Progenitor cell of endocrine pancreas (in vitro differentiated cells): ENCODE results near the gene SIGLEC9. TPM values are rescaled to one million over a fixed set of nuclear protein-coding genes. Genes with fewer than 3 reads are reported as not detected.
"Not testable (repeated sequence)": the region's sequence is repeated elsewhere in the genome, so short reads cannot be mapped to it uniquely, and the experiment has no call there.

Experiments
- DNase-seq: peaks from one replicate; pipeline ENCODE4 v3.0.0; 2021; ENCODE audit warnings: low spot score; ENCODE audit not compliant: unreplicated experiment
- H3K27ac Mint-ChIP-seq: 2 replicates; pipeline ENCODE4 v1.8.0; 2021; ENCODE audit warnings: mild to moderate bottlenecking, moderate library complexity, mixed read lengths
- H3K27me3 Mint-ChIP-seq: 2 replicates; pipeline ENCODE4 v1.8.0; 2021; ENCODE audit warnings: mixed read lengths
- H3K36me3 Mint-ChIP-seq: 2 replicates; pipeline ENCODE4 v1.8.0; 2022; ENCODE audit warnings: mixed read lengths; ENCODE audit not compliant: insufficient read depth
- H3K4me1 Mint-ChIP-seq: 2 replicates; pipeline ENCODE4 v1.8.0; 2021; ENCODE audit warnings: low read depth, mixed read lengths
- H3K4me3 Mint-ChIP-seq: 2 replicates; pipeline ENCODE4 v1.8.0; 2021; ENCODE audit warnings: low read depth, mild to moderate bottlenecking, moderate library complexity, mixed read lengths
- H3K9me3 Mint-ChIP-seq: 2 replicates; pipeline ENCODE4 v1.8.0; 2021; ENCODE audit warnings: low read depth, mixed read lengths
- total RNA-seq: library from RNA; stranded (reverse); gene quantifications from 2 replicates; pipeline ENCODE4 v1.2.1, GENCODE V29; 2021
- TF ChIP-seq, protein P1 (sequence below): fragments of 200-600 bp; sonication (generic); IDR thresholded peaks from one replicate; pipeline ENCODE4 v1.5.0; 2021; ENCODE audit warnings: antibody characterized with exemption, mild to moderate bottlenecking; ENCODE audit not compliant: unreplicated experiment

SIGLEC9 gene
- total RNA-seq, 1 donor from 2014 or later = not detected

DNA sequence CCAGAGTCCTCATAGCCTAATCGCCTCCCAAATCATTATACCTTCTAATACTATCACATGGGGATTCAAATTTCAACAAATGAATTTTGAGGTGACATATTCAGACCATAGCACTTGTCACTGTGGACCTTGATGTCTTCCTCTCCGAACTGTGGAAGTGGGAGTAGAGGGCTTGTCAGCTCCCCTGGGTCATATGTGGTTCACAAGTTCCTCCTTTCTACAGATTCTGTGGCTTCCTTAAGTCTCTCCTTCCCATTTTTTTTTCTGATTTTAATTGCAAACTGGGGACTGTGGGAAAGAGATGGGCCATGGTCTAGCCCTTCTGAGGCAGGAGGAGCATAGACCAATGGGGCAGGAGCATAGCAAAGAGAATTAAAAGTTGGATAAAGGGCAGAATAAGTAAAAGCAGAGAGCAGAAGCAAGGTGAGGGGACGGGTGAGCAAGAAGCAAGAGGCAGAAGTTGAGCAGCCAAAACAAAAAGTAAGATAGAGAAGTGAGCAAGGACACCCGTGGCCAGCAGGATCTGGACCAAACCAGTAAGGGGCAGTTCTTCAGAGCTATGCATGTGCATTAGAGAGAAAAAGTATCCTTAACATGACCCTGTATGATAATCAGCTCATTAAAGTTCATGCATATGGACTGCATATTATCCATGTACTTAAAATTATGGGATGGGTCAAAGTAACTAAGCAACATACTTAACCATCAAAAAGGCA is 14.8 kb downstream of the SIGLEC9 start:
- Mint-ChIP-seq H3K4me3 (no peak overlapping the region), H3K27ac (no peak overlapping the region), H3K9me3 (no peaks in the 10 kb centered on the region), H3K27me3 (peaks cover 27% of the 10 kb centered on the region), H3K36me3 (no peaks in the 10 kb centered on the region), H3K4me1 (no peaks in the 10 kb centered on the region)
- DNase-seq = no peak
- TF ChIP-seq, protein P1, sequence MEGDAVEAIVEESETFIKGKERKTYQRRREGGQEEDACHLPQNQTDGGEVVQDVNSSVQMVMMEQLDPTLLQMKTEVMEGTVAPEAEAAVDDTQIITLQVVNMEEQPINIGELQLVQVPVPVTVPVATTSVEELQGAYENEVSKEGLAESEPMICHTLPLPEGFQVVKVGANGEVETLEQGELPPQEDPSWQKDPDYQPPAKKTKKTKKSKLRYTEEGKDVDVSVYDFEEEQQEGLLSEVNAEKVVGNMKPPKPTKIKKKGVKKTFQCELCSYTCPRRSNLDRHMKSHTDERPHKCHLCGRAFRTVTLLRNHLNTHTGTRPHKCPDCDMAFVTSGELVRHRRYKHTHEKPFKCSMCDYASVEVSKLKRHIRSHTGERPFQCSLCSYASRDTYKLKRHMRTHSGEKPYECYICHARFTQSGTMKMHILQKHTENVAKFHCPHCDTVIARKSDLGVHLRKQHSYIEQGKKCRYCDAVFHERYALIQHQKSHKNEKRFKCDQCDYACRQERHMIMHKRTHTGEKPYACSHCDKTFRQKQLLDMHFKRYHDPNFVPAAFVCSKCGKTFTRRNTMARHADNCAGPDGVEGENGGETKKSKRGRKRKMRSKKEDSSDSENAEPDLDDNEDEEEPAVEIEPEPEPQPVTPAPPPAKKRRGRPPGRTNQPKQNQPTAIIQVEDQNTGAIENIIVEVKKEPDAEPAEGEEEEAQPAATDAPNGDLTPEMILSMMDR = no peak

DNA sequence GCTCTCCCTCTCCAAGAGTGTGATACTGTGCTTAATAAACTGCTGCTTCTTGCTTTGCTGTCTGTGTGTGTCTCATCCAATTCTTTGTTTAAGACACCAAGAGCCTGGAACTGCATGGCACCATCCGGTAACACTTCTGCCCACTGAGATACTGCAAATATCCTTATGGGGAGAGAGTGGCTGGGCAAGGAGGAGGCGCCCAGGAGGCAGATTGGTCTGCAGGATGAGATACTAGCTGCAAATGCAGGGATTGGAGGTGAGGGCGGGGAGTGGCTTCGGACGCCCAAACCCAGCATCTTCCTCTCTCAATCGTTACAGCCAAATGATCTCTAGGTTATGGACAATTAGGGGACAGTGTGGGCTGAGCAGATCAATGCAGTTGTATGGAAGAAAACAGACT is 15.7 kb downstream of the SIGLEC9 start:
- Mint-ChIP-seq H3K27ac (no peak overlapping the region), H3K27me3 (peaks cover 27% of the 10 kb centered on the region), H3K4me1 (no peaks in the 10 kb centered on the region), H3K36me3 (no peaks in the 10 kb centered on the region), H3K4me3 (no peak overlapping the region), H3K9me3 (no peaks in the 10 kb centered on the region)
- TF ChIP-seq, protein P1 = no peak
- DNase-seq = no peak

DNA sequence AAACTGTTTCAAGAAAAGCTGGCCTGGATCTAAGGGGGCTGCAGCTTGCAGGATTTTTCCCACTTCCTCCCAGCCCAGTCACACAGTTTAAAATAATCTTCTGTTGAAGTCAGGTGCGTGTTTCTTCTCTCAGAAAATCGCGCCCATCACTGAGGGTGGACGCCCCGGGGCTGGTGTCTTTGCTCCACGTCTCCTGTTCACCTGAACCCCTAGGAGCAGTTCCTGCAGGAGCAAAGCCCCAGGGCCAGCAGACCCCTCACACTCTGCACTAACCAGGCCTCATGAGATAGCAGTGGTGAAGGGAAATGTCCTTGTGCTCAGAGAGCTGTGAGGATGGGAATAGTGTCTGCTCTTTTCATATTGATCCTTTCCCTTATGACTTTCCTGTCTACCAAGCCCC is 16.5 kb downstream of the SIGLEC9 start:
- TF ChIP-seq, protein P1 = no peak
- no peaks in the 10 kb centered on the region for H3K9me3 Mint-ChIP-seq
- H3K36me3 Mint-ChIP-seq = no peaks in the 10 kb centered on the region
- H3K27ac Mint-ChIP-seq = no peak overlapping the region
- H3K4me3 Mint-ChIP-seq = no peak overlapping the region
- peaks cover 27% of the 10 kb centered on the region for H3K27me3 Mint-ChIP-seq
- no peaks in the 10 kb centered on the region for H3K4me1 Mint-ChIP-seq
- DNase-seq = no peak

DNA sequence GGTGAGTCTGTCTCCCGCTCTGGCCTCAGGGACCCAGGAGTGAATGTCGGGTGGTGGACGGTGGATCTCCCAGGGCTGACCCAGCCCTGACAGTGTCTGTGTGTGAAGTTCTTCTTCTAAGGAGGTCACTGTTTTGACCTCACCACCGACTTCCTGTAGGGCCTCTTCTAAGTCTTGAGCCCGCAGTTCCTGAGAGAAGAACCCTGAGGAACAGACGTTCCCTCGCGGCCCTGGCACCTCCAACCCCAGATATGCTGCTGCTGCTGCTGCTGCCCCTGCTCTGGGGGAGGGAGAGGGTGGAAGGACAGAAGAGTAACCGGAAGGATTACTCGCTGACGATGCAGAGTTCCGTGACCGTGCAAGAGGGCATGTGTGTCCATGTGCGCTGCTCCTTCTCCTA is 17.4 kb downstream of the SIGLEC9 start, which contains the start of gene SIGLEC7:
SIGLEC7 (plus strand) TSS at position 183 of the 400 bp plus-strand sequence; CDS start at position 252, 69 bp downstream.
- Mint-ChIP-seq H3K9me3 (no peaks in the 10 kb centered on the region), H3K4me3 (no peak within 1 kb of the TSS), H3K4me1 (no peaks in the 10 kb centered on the region), H3K27ac (peak within 1 kb of the TSS; percentile 20), H3K27me3 (peaks cover 27% of the 10 kb centered on the region), H3K36me3 (no peaks in the 10 kb centered on the region)
- DNase-seq = no peak
- TF ChIP-seq, protein P1 = no peak

DNA sequence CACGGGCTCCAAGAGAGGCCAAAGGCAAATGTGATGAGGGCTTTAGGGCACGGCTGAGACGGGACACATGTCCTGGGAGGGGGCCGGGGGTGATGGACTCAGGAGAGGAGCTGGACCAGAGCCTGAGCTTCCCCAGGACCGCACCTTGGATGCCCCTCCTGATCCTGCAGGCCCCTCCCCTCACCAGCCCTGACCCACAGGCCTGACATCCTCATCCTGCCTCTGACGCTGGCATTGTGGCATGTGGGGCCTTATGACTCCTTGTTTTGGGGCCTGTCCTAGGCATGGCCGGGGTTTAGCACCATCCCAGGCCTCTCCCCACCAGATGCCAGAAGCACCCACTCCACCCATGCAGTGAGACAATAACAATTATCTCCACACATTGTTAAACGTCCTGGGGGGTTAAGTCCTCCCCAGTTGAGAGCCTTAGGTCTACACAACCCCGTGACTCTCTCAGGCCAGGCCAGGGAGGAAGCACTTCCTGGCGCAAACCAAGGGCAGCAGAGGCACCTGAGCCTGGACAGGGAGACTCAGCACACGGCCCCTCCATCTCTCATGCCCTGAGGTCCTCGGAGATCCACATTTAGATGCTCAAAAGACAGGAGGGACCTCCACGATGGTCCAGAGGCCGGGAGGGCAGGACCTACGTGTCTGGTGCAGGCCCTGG is 18.2 kb downstream of the SIGLEC9 start:
- not testable (repeated sequence) for H3K27ac Mint-ChIP-seq, H3K4me1 Mint-ChIP-seq, DNase-seq, H3K9me3 Mint-ChIP-seq, H3K4me3 Mint-ChIP-seq, H3K36me3 Mint-ChIP-seq
- H3K27me3 Mint-ChIP-seq = peaks cover 24% of the 10 kb centered on the region
